GM12874 (cell line): ENCODE results near the gene CFDP1.

ENCODE experiments used
- TF ChIP-seq, protein P1 (sequence below): IDR thresholded peaks from 2 replicates; pipeline ENCODE4 v1.5.1; 2011; ENCODE audit warnings: low read depth, mild to moderate bottlenecking, control low read depth, low read length, moderate library complexity; ENCODE audit not compliant: insufficient read depth

Gene CFDP1

DNA sequence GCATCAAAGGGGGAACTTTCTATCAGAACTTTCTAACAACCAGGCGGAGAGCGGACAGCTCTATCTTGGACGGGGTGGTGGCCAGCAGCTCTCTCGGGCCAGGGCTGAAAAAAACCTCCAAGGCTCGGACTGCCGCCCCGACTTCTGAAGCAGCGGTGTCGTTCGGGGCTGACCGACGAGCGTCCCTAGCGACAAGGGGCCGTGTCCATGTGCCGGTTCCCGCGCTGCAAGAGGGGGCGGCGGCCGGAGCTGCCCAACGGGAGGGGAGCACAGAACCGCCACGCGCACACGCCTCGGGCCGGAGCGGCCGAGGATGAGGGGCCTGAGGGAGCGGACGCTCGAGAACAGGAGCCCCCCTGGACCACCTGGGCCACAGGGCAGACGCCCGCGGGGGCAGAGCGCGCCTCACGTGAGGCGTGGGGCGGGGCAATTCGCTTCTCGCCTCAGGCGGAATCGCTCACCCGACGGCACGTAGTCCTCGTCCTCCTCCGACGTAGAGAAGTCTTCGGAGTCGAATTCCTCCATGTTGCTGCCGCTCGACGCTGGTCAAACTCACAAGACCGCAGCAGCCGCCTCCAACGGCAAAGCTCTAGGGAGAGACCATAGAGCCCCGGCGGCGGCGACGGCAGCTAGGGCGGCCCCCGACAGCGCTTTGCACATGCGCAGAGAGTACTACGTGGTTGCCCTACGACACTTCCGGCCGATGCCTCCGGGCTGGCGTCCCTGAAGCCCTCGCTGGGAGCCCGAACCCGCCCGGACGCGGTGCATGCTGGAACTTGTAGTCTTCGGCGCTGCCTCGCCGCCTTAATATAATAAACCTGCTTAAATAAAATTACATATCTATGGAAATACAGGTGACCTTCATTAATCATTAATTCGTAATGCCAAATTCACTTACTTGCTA lies at the start of gene CFDP1:
Gene CFDP1 (minus strand): TSS at position 676 of the 904 bp plus-strand sequence. CDS start 151 bp downstream, at position 525.
- TF ChIP-seq, protein P1, sequence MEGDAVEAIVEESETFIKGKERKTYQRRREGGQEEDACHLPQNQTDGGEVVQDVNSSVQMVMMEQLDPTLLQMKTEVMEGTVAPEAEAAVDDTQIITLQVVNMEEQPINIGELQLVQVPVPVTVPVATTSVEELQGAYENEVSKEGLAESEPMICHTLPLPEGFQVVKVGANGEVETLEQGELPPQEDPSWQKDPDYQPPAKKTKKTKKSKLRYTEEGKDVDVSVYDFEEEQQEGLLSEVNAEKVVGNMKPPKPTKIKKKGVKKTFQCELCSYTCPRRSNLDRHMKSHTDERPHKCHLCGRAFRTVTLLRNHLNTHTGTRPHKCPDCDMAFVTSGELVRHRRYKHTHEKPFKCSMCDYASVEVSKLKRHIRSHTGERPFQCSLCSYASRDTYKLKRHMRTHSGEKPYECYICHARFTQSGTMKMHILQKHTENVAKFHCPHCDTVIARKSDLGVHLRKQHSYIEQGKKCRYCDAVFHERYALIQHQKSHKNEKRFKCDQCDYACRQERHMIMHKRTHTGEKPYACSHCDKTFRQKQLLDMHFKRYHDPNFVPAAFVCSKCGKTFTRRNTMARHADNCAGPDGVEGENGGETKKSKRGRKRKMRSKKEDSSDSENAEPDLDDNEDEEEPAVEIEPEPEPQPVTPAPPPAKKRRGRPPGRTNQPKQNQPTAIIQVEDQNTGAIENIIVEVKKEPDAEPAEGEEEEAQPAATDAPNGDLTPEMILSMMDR: 0 out of 2 replicates have a peak, but pooled peaks have one; percentile 16

DNA sequence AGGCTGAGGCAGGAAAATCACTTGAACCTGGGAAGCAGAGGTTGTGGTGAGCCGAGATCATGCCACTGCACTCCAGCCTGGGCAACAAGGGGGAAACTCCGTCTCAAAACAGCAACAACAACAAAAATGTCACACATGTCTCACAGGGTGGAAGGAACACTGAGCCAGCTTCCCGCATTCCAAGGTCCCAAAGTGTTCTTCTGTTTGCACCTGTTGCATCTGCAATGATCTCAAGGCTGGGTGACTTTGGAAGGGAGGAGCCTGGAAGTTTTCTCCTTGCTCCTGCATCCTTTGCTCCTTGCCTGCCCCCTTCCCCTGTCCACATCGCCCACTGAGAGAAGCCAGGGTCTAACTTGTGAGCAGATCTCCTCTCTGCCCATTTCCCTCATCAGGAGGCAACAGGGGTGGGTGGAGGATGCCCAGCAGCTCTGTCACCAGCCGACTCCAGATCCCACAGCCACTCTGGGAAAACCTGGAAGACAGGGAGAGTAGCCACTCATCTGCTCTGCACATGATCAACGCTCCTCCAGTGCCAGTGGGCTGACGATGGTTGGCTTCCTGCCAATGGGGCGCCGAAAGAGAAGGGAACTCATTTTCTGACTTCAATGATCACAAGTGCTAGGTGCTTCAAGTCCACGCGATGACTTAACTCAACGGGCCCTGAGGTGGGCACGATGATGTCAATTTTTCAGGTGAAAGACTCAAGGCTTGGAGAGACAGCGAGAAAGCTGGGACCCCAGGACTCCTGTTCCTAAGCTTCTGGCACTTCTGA lies 49.3 kb upstream of the CFDP1 start:
- TF ChIP-seq, protein P1: no peak

DNA sequence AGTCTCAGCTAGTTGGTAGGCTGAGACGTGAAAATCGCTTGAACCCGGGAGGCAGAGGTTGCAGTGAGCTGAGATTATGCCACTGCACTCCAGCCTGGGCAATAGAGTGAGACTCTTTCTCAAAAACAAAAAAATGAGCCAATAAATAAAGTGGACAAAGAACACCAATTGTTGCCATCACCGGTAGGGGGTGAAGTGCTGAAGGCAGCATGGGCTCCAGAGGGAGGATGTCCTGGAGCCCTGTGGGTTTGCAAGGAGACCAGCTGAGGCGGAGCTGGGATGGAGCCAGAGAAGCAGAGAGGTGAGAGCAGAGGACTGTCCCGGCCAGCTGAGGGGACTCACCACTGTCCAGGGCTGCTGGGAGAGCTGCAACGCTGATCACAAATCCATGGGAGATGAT lies 48.2 kb upstream of the CFDP1 start:
- TF ChIP-seq, protein P1: no peak

DNA sequence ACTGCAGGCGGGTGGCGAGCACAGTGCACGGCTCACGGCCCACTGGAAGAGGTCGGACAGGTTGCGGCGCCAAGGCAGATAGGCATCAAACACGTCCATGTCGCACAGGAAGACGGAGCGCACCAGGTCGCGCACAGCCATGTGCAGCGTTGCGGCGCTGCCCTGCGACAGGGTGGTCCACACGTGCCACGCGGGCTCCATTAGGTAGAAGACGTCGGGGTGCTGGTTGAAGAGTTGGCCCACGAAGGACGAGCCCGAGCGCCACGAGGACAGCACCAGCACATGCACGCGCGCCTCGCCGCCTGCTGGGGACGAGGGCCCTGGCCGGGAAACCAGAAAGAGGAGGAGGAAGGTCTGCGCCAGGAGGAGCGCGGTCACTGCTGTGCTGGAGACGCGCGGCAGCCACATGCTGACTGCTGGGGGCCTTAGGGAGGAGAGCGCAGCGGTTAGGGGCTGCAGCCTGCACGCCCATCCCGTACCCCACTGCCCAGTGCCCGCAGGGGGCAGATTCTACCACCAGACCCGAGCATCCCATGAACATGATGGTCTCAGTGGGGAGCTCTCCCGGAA lies 46.2 kb upstream of the CFDP1 start:
- TF ChIP-seq, protein P1: no peak

DNA sequence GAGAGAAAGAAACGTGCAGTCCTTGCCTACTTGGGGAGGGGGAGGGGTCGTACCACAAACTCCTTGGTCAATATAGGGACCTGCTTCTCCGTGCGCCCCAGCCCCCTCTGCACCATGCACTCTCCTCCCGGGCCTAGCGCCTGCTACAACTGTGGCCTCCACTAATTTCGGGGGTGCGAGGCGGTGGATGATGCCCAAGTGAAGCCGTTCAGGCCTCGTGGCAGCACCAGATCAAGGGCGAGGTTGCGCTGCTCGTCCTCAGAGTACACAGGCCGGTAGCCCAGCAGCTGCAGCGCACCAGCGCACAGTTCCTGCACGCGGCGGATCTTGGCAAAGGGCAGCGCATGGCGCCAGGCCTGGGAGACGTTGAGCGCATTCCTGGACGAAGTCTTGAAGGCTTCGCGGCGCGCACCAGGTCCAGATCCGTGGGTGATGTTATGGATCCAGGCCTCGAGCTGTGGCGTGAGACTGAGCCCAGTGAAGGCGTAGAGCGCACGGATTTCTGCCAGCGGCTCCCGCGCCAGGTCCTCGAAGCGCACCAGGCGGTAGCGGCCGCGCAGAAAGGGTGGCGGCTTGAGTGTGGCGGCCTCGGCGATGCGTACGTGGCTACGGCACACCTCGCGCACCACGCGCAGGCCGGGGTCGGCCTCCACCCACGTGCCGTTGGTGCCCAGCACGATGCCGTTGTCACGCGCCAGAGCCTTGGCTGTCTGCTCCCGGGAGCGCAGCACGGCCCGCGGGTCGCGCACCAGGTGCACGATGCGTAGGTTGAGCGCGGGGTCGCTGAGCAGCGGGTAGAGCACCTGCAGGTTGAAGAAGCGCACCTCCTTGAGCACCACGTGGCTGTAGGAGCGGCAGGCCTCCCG lies 45.4 kb upstream of the CFDP1 start:
- TF ChIP-seq, protein P1: no peak

DNA sequence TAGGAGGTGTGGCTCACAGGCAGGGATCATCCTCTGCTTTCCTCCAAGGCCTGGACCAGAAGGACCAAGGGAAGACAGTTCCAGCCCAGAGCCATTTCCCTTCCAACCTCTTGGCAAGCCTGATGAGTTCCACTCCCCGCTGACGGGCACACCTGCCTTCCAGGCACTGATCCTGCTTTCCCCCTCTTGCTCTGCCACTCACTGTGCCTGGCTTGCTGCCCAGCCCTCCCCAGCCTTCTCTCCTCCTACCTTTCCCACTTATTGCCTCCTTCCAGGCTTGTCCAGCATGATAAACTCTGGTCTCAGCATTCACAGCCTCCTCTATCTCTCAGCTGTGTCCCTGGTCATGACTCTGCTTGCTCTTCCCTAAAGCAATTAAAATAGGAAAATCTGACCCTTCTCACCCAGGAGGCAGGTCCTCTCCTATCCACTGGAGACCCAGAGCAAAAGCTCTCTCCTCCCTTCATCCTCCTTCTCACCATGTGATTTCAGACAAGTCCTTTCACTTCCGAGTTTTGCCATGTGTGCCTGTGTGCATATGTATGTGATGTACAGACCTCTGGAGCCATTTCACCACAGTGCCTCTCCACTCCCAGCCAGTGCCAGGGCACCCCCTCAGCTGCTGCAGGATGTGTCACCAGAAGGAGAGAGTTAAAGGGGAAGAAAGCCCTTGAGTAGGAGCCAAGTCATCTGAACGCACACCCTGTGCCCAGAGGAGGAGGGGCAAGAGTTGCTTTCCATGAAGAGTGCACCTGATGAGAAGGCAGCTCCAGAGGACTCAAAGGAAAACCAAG lies 44.6 kb upstream of the CFDP1 start:
- TF ChIP-seq, protein P1: no peak
